ENCODE measurements around the gene NFIA.

The NFIA gene

DNA sequence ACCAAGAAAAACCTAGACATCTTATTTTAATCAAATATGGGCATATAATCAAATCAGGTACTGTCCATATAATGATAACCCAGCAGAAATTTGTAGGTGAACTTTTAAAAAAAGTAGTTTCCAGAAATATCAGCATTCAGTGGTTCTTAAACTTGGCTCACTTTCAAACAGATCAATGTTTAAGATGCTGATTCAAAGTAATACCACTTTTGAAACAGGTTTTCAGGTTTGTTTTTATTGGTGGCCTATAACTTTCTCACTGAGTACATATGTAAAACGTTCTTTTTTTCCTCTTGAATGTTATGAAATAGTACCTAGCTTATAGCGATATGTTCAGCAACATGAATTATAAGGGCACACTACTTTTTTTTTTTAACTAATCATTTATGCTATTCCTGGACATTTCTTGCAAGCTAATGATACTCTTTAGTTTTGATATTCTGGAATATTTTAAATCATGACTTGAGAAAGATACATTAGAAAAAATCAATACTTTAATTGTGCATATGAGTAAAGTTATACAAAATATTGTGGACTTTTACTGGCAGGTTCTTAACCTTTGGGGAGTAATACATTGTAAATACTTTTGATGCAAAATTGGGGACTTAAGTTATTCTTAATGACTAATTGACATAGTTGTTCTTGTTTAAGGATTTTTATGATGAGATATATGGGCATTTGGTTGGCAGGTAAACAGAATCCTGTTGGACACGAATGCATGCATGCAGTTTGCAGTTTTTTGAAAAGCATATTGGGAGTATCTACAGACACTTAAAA, 3.0 kb downstream of the NFIA start:
- no peak for DNase-seq

- DNase-seq: no peak
Measured at GRCh38 chr1:61085983-61086644, 3.8 kb downstream of the NFIA start.

- no peak for DNase-seq
Measured at GRCh38 chr1:61087571-61087970, 5.2 kb downstream of the NFIA start.

DNA sequence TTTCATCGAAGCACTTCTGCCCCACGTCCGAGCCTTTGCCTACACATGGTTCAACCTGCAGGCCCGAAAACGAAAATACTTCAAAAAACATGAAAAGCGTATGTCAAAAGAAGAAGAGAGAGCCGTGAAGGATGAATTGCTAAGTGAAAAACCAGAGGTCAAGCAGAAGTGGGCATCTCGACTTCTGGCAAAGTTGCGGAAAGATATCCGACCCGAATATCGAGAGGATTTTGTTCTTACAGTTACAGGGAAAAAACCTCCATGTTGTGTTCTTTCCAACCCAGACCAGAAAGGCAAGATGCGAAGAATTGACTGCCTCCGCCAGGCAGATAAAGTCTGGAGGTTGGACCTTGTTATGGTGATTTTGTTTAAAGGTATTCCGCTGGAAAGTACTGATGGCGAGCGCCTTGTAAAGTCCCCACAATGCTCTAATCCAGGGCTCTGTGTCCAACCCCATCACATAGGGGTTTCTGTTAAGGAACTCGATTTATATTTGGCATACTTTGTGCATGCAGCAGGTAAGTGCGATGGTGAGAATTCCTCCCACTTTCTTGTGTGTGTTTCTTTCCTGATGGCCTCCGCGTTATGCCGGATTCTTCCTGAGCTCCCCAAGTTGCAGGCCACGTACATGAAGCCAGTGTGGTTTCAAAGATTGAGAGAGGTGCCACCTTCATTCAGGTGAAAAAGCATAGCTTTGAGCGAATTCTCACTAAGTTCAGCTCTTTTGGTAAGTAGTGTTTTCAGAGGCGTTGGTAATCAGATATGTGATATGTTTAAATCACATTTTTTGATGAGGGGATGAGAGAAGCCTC, 6.0 kb downstream of the NFIA start:
- DNase-seq: no peak

DNA sequence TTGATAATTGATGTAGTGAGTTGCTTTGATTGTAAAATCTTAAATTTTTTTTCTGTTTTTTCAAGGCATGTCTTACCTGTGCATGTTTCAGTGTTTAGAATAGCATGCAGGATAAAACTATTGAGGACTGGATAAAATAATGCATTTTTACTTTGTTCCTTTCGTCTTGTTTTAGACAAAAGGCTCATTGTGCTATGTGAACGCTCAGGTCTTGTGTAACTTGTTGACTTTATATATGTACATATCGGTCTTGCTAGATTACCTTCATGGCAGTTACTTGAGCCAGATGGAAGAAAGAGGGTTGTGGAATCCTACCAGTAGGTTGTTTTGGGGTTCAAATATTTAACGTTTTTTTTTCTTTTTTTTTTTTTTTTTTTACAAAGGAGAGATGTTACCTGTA, 7.0 kb downstream of the NFIA start:
- no peak for DNase-seq

GRCh38 chr1:61089741-61090140, 7.4 kb downstream of the NFIA start:
- DNase-seq: no peak

- no peak for DNase-seq
Measured at GRCh38 chr1:61090546-61091202, 8.3 kb downstream of the NFIA start.

- DNase-seq: no peak
Measured at GRCh38 chr1:61091455-61091854, 9.1 kb downstream of the NFIA start.

GRCh38 chr1:61092642-61093041, 10.3 kb downstream of the NFIA start:
- no peak for DNase-seq

DNA sequence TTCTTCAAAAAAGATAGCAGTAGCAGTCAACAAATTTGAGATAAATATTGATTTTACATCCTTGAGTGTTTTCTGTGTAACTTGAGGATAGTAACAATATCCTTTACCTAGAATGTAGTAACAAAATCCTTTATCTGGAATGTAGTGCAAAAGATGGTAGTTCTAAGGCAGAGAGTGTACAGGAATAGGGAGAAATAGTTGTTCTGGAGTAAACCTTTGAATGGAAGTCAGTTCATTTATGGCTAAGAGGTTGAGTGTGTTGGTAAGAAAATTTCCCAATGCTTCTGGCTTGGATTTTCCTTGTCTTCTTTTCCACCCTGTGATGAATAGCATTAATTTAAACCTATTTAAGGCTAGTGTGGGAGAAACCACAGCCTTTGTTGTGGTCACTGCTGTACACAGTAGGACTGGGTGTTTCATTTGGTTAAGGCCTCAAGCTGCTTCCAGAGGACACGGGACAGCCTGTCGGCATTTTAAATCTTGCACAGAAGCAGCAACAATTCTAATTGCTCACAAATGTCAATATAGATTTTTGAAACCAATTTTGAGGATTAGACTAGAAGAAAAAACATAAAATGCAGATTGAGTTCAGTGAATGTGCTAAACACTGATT, 11.3 kb downstream of the NFIA start:
- no peak for DNase-seq

GRCh38 chr1:61094677-61095469, 12.5 kb downstream of the NFIA start:
- DNase-seq: no peak

- no peak for DNase-seq
Measured at GRCh38 chr1:61095470-61095812, 13.1 kb downstream of the NFIA start.

- DNase-seq: no peak
Measured at GRCh38 chr1:61097317-61097716, 15.0 kb downstream of the NFIA start.

GRCh38 chr1:61097722-61098121, 15.4 kb downstream of the NFIA start:
- no peak for DNase-seq

DNA sequence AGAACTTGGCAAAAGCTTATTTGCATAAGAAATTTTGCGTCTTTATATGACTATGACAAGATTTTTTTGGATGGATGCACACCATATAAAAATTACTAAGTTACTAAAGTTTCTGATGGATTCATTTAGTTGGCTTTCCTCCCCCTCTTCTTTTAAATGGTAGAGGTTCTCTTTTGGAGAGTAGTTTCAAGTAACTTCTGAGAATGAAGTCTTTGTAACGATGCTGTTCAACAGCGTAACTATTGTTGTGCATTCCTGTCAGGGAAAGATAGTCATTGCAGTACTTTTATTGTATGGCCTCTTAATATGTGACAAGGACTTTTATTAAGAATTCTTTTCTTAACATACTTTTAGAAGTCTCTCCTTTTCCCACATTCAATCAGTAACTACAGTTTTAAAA, 16.0 kb downstream of the NFIA start:
- DNase-seq: no peak

GRCh38 chr1:61098906-61099437, 16.6 kb downstream of the NFIA start:
- DNase-seq: no peak

DNA sequence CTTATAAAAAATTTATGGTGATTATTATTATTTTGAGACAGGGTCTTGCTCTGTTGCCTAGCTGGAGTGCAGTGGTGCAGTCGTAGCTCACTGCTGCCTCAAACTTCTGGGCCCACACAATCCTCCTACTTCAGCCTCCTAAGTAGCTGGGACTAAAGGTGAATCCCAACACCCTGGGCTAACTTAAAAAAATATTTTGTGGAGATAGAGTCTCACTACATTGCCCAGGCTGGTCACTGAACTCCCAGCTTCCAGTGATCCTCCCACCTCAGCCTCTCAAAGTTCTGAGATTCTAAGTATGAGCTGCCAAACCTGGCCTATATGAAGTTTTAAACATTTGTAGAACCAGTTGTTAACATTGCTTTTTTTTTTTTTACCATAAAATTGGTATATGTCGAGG, 18.2 kb downstream of the NFIA start:
- DNase-seq: no peak

DNA sequence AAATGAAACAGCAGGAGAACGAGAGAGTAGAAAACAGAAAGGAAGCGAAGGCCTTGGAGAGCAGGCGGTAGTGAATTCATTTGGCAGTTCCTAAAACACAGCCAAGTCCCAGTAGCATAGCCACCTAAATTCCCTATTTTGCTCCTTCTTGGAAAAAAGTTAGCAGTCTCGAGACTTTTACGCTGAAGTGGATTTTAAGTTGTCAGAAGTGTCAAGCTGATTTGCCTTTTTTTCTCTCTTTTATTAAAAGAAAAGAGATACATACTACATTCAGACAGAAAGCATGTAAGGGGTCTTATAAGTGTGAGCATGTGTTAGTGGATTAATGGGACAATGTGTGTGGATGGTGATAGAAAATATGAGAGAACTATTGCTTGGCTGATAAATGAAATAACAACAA, 19.2 kb downstream of the NFIA start:
- DNase-seq: no peak

DNA sequence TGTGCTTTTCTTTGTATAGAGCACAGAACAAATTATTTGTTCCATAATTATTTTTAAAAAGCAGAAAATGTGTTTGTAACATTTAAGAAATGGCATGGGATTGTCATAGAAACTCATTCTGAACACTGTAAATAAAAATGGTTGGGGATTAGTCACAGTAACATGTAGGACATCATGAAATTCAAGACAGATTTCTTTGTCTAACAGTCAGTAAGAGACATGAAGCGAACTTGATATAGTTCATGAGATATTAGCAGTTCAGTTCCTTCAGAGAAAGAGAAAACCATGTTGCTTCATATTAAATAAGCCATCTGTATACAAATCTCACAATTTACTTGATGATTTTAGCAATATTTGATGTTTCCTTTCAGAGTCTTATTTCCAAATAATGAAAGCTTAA, 19.7 kb downstream of the NFIA start:
- DNase-seq: no peak

GRCh38 chr1:61102621-61103020, 20.3 kb downstream of the NFIA start:
- no peak for DNase-seq

DNA sequence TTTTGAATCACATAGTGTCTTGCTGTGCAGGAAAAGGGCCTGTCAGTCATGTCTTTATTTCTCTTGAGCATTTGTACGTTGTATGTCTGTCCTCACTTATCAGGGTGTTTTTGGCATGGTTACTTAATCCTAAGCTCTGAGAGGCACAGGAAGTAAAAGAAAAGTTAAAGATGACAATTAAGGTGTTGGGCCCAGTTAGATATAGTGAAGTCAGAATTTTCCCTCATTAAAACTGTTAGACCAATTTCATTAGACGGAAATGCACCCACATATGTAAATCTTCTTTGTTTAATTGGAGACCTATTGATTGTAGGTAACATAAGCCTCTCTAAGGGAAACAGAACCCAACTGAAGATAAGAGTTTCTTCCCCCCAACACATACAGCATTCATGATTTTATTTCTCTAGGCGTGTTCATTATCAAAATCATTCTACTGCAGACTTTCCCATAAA, 21.9 kb downstream of the NFIA start:
- no peak for DNase-seq

GRCh38 chr1:61107638-61108037, 25.3 kb downstream of the NFIA start:
- DNase-seq: no peak

All from inflammatory macrophage treated with lipopolysaccharide for 4 hours (primary cell).